Thyroid gland (tissue), 4 donors: ENCODE results near the gene EMILIN1.

Source experiments
- CTCF ChIP-seq, 6 experiments: fragments of 200-600 bp in 3 of 6; fragments of 450-650 bp in 3 of 6; sonication (generic) in 3 of 6; IDR thresholded peaks; one replicate each; pipeline ENCODE4 v1.5.1; 2016 to 2019; ENCODE audit warnings: antibody characterized with exemption in 6 of 6, mild to moderate bottlenecking in 2 of 6, inconsistent platforms in 1 of 6, moderate library complexity in 1 of 6
- POLR2A ChIP-seq, 2 donors: fragments of 450-650 bp; IDR thresholded peaks; one replicate each; pipeline ENCODE4 v1.6.1; 2017; ENCODE audit warnings: antibody characterized with exemption in 2 of 2, mild to moderate bottlenecking in 2 of 2, moderate library complexity in 1 of 2

GRCh38 chr2:27105981-27106380 is 27.6 kb downstream of the EMILIN1 start:
- TF ChIP-seq CTCF (IDR thresholded peaks at IDR 0.05) (no peak), POLR2A (IDR thresholded peaks at IDR 0.05) (no peak)
